GM19193 (cell line): Measurements from ENCODE around the gene DHRS9.

ENCODE experiments used
- POLR2A ChIP-seq: IDR thresholded peaks from 4 replicates; pipeline ENCODE4 v1.6.1; 2011; ENCODE audit not compliant: insufficient read depth, insufficient read length; ENCODE audit errors: extremely low read depth

The DHRS9 gene

DNA sequence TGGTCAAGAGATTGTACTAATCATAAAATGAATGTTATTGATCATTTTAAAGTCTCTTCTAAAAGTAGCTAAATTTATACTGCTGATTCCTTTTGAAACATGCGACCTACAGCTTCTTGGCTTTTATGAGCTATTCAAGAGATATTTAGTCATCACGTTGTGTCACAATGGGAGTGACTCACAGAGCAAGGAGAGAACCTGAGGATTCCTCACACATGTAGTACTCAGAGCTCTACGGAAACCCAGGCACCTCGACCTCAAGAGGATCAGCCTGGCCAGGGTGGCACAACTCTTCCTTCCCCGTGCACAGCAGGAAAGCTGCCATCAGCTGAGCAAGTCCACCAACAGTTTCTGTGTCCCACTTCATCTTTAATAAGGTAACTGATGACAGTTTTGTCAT lies at the start of gene DHRS9:
Gene DHRS9 (plus strand): TSS at position 223 of the 400 bp plus-strand sequence. CDS start 12,019 bp downstream, outside the sequence.
- no peak for TF ChIP-seq POLR2A

DNA sequence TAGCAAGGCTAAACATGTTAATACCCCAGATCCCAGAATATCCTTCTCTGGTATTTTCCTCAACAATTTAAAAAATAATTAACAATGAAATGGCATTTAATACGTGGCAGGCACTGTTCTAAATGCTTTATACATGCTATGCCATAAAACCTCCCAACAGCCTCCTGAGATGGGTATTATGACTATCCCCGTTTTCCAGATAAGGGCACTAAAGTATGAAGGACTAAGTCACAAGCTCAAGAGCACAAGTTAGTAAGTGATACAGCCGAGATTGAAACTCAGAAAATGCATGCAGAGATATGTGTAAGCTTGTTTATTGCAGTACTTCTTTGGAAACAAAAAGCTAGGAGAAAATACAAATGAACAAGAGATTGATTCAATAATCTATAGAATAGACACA lies 46.2 kb upstream of the DHRS9 start:
- TF ChIP-seq POLR2A, result no peak

DNA sequence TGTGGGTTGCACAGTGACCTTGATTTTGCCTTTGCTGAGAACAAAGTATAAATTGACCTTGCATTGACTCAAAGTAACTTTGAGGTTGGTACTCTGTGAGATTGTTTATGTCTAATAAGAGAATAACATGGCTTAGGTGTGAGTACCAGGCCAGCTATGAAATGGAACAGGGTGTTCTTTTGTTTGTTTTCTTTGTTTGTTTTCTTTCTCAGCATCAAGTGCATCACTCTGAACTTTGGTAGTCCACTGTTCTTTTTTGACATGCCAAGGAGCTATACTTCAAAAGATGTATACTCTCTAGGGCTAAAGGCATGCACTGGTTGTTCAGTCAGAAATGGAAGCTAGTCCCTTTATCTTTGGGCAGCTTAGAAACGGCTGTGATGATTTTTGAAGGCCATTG lies 43.3 kb upstream of the DHRS9 start:
- no peak for TF ChIP-seq POLR2A

DNA sequence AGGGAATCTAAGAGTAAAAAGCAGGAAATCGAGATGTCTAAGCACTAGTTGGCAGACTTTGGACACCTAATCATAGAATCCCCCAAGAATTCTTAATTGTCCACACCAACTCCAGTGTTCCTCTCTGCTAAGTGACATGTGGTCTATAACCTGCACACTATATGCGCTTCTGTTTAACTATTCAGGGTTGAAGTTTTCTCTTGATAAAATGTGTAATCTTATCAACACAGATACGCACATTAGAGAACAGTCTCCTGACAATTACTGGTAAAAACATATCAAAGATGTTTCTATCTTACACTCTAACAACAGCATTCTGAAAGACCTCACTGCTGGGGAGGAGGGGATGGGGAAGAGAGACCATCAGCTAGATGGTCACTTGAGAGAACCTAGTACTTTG lies 42.1 kb upstream of the DHRS9 start:
- TF ChIP-seq POLR2A, result no peak

DNA sequence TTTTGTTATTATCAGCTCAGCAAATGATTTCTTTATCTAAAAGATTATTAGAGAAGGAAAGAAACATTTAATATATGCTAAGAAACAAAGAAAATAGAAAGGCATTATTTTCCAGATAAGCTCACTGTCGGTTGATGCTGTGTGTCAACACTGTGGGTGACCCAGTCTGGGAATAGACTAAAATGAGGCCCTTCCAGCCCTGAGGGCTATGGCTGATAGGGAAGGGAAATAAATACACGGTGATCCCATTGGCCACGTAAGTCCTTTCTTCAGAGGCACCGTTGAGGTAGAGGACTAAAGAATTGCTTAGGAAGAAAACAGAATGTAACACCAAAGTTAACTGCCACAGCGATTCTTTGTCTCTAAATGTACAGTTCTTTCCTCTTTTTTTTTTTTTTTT lies 40.0 kb upstream of the DHRS9 start:
- no peak for TF ChIP-seq POLR2A

DNA sequence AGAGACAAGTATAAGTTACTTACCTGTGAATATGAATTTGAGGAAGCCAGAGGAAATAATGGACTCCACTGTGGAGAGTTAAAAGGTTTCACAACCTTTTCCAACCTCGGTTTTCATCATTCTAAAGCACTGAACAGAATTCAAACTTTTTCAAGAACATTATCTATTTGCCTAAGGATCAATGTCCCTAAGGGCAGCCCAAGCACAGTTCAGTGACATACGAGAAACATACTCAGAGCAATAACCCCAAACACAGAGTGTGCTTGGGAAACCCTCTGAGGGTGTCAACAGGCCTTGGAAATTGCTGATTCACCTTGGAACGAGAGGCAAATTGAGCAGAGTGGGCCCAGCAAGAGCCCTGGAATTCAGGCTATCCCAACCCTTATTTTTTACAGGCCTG lies 38.2 kb upstream of the DHRS9 start, which contains the start of gene ABCB11:
Gene ABCB11 (minus strand): TSS at position 123 of the 400 bp plus-strand sequence. CDS start 13,199 bp downstream, outside the sequence.
- TF ChIP-seq POLR2A, result no peak

DNA sequence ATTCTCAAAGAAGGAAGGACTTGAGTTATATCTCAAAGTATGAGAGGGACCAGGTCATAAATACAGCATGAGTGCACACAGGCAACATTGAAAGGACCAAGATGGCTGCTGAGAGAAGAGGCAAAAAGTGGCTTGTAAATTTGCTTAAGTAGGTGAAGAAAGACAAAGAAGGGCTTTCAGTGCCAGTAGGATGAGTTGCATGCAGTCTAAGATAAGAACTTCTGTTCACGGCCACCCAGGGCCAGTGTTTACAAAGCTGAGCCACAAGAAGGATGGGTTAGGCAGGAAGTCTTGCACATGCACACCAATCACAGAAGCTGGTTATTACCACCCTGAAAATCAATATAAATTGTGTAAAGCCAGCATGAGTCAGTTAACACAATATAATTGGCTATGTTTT lies 35.1 kb upstream of the DHRS9 start:
- no peak for TF ChIP-seq POLR2A

DNA sequence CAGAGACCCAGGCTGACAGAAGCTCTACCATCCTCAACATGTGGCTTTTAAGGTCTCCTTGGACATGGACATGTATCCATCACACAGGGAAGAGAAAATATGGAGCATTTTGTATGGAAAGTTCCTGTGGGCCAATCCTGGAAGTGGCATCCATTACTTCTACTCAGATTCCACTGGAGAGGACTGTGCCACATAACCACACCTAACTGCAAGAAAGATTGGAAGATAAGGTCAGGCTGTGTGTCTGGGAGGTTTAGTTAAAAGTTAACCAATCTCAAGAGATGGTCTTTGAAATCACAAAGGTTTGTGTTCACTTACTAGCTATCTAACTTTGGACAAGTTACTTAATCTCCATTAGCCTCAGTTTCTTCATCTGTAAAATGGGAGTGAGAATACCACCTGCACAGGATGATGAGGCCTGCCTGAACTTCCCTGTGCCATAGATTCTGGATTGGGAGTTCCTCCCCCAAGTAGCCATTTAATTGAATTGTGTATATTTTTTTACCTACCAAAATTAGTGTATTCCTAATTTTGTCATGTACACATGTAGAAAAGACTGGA lies 34.3 kb upstream of the DHRS9 start:
- TF ChIP-seq POLR2A, result no peak

DNA sequence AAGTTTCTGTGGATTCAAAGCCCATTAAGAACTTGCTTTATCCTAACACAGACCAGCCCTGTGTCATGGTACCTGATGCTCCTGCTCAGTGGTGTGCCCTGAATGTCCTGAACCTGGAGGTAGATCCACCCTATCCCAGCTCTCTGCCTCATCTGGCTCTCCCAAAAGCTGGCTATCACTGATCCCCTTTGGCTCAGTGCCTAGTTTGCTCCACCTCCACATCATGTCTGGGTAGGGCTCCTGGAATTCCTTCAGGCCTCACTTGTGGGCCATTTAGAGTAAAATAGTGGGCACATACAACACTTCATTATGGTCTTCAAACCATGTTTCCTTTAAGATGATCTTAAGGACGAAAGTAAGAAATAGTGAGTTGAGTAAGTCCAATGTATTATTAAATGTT lies 33.5 kb upstream of the DHRS9 start:
- TF ChIP-seq POLR2A, result no peak

DNA sequence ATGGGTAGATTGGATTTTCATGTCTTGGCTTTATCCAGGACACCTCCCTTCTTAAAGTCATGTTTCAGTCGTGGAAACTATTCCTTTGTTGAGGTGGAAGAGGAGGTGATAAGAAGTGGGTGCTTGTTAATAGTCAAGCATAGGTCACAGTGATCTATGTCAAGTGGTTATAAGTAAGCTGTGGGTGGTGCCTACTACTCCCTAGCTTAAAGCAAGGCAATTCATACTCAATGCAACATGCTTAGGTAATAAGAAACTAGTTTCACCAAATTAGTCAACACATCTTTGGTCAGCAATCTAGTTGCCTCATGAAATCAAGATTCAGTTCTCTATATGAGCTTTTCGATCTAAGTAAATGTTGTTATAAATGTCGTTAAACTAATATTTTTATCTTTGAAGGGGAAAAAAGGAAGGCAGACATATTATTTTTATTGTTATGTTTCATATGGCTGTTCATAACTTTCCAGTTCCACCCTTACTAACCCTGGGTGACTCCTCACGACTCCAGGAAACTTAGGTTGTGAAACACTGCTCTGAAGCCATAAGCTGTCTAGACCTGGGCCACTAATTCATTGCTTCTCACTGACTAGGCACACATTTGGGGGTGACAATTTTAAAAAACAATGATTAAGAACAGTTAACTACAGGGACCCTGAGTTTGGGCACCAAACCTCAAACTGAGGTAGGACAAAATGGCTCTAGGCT lies 32.5 kb upstream of the DHRS9 start:
- no peak for TF ChIP-seq POLR2A

DNA sequence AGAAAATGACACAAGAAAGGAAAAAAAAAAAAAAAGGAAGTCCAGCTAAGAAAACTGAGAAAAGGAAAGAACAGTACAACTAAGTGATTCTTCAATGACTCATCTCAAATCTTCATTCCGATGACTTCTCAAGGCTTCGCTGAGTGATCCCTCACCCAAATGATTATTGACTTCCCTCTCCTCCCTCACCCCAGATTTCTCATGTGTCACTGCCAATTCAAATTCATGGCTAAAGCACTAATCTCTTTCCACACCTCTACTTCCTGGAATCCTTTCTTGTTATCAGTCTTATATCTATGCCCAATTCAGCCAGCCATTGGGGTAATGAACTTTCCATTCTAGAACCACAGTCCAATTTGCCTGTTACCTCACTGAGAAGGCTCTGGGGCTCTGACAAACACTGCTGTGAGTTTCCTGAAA lies 31.0 kb upstream of the DHRS9 start:
- no peak for TF ChIP-seq POLR2A

DNA sequence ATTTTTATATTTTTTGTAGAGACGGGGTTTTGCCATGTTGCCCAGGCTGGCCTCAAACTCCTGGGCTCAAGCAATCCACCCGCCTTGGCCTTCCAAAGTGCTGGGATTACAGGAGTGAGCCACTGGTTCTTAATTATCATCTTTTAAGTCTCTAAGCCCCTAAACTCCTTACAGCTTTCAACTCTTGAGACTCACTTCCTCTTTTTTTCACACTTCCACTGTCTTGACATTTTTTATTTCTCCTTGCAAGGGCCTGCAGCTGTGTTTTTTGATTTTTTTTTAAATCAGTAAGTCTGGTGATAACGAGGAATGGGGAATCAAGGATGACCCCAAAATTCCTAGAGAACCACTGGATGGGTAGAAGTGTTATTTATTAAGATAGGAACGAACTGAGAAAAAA lies 29.7 kb upstream of the DHRS9 start:
- TF ChIP-seq POLR2A, result no peak

DNA sequence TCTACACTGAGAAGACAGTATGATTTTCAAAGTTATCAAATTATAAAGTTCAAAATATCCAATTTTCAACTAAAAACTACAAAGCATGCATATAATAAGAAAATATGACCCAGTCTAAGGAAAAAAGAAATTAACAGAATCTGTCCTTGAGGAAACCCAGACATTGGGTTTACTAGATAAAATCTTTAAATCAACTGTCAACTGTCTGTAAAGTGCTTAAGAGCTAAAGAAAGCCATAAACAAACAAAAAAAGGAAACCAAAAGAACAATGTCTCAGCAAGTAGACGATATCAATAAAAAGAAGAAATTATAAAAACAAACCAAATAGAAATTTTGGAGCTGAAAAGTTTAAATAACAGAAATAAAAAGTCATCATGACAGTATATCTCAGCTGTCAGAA lies 27.8 kb upstream of the DHRS9 start:
- no peak for TF ChIP-seq POLR2A

DNA sequence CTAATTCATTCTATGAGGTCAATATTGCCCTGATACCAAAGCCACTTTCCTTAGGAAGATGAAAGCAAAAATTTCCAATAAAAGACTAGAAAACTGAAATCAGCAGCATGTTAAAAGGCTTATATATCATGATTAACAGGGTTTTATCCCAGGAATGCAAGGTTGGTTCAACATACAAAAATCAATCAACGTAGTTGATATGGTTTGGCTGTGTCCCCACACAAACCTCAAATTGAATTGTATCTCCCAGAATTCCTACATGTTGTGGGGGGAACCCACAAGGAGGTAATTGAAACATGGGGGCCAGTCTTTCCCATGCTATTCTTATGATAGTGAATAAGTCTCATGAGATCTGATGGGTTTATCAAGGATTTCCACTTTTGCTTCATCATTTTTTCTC lies 26.5 kb upstream of the DHRS9 start:
- TF ChIP-seq POLR2A, result no peak

DNA sequence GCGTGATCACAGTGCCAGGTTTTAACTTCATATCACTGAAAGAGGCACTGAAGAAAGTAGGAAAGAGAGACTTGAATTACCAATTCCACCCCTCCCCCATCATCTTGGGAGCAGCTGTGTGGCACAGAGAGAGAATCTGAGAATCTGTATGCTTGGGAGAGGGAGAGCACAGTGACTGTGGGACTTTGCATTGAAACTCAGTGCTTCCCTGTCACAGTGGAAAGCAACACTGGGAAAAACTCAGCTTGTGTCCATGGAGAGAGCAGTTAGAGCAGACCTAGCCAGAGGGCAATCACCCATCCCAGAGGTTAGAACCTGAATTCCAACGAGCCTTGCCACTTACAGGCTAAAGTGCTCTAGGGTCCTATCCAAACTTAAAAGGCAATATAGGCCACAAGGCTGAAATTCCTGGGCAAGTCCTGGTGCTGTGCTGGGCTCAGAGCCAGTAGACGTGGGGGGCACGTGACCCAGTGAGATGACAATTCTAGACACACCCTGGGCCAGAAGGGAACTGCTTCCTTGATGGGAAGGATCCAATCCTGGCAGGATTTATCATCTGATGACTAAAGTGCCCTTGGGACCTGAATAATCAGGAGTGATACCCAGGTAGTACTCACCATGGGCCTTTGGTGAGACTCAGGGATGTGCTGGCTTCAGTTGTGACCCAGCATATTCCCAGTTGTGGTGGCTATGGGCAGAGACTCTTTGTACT lies 22.8 kb upstream of the DHRS9 start:
- TF ChIP-seq POLR2A, result no peak

DNA sequence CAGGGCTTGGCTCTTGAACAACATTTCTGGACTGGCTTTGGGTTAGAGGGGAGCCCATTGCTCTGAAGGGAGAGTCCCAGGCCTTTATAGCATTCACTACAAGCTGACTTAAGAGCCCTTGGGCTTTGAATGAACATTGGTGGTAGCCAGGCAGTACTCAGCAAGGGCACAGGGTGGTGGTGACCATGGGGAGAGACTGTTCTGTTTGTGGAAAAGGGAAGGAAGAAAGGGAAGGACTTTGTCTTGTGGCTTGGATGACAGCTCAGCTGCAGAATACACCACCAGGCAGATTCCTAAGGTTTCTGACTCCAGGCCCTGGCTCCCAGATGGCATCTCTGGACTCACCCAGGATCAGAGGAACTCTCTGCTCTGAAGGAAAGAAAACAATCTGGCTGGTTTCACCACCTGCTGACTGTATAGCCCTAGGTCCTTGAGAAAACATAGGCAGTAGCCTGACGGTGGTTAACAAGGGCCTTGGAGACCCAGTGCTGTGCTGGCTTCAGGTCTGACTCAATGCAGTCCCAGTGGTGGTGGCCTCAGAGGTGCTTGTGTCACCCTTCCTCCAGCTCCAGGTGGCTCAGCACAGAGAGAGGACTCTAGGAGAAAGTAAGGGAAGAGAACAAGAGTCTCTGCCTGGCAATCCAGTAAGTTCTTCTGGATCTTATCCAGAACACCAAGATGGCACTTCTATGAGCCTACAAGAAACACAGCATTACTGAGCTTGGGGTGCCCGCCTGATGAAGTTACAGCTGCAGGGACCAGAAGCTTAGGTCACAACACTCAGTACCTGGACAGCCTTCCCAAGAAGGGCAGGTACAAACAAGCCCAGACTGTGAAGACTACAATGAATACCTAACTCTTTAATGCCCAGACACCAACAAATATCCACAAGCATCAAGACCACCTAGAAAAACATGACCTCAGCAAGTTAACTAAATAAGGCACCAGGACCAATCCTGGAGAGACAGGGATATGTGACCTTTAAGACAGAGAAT lies 21.8 kb upstream of the DHRS9 start:
- TF ChIP-seq POLR2A, result no peak

DNA sequence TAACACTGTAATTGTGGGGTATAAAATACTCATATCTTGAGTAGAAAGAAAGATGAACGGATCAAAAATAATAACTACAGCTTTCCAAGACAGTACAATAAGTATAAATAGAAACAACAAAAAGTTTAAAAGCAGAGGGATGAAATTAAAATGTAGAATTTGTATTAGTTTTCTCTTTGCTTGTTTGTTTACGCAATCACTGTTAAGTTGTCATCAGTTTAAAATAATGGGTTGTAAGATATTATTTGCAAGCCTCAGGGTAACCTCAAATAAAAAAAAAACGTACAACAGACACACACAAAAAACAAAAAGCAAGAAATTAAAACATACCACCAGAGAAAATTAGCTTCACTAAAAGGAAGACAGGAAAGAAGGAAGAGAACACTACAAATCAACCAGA lies 20.2 kb upstream of the DHRS9 start:
- no peak for TF ChIP-seq POLR2A
